K562 (cell line): ENCODE measurements around the gene RNF207. TPM values are rescaled to one million over a fixed set of nuclear protein-coding genes. Genes with fewer than 3 reads are reported as not detected.

Source experiments
- ATAC-seq: fragments of 200-7000 bp; cut with Tn5 transposase; 3 replicates; pipeline ENCODE4 v1.9.1; 2020; ENCODE audit warnings: moderate library complexity
- BruUV-seq: library from RNA; stranded (reverse); fragments of 400-500 nt; replicated peaks from 2 replicates; lab custom pipeline; 2021; lab: Mats Ljungman, UMichigan
- CTCF ChIA-PET: fragments of 300-600 bp; formaldehyde crosslinking; extraction: SDS; loops from one replicate; lab custom pipeline; 2021; ENCODE audit warnings: low intra/inter-chr PET ratio; lab: Yijun Ruan, JAX
- POLR2A ChIA-PET: fragments of 300-600, 350-650 bp; sonication (Branson Sonifier 250); formaldehyde crosslinking; extraction: SDS; loops from one replicate; lab custom pipeline; 2021; ENCODE audit warnings: antibody characterized with exemption, inconsistent platforms; lab: Yijun Ruan, JAX
- DNase-seq, 4 experiments: peaks; one replicate each; pipeline versions ENCODE4 v3.0.0 to v3.0.0-alpha.2; 2011 to 2018; ENCODE audit warnings: low spot score in 3 of 4, mixed read lengths in 3 of 4; ENCODE audit errors: extremely low read depth in 1 of 4
- FAIRE-seq: peaks from 2 replicates; lab custom pipeline; 2011; peaks lifted over from hg19 to GRCh38; lab: Jason Lieb, UNC
- H2AFZ ChIP-seq: 2 replicates; pipeline ENCODE4 v1.6.0; 2011; ENCODE audit warnings: low read depth, low read length, control low read depth, inconsistent platforms
- H3K27ac ChIP-seq: fragments of 200-600 bp; 3 replicates; pipeline ENCODE4 v1.8.0; 2011; ENCODE audit warnings: low read depth, mild to moderate bottlenecking, control low read depth, inconsistent platforms, low read length, moderate library complexity, mixed read lengths; ENCODE audit errors: extremely low read depth
- H3K27me3 ChIP-seq, 2 experiments: fragments of 300-600 bp in 1 of 2; 2 replicates in 1 of 2; 3 replicates in 1 of 2; pipeline versions ENCODE4 v1.6.0 to v1.8.0; 2011; ENCODE audit warnings: inconsistent platforms in 2 of 2, low read length in 2 of 2, mild to moderate bottlenecking in 1 of 2, mixed read lengths in 1 of 2, moderate library complexity in 1 of 2; ENCODE audit not compliant: control insufficient read depth in 2 of 2, insufficient read depth in 2 of 2
- H3K36me3 ChIP-seq: fragments of 300-600 bp; 3 replicates; pipeline ENCODE4 v1.8.0; 2011; ENCODE audit warnings: mild to moderate bottlenecking, low read length, inconsistent platforms; ENCODE audit not compliant: control insufficient read depth, insufficient read depth
- H3K4me1 ChIP-seq, 2 experiments: fragments of 200-600 bp in 1 of 2; replicated peaks in 1 of 2; 2 replicates in 1 of 2; 3 replicates in 1 of 2; pipeline versions ENCODE4 v1.5.1 to v1.8.0; 2011; ENCODE audit warnings: inconsistent platforms in 2 of 2, low read length in 2 of 2, mild to moderate bottlenecking in 1 of 2, mixed read lengths in 1 of 2, moderate library complexity in 1 of 2; ENCODE audit not compliant: control insufficient read depth in 2 of 2, insufficient read depth in 2 of 2
- H3K4me2 ChIP-seq: 2 replicates; pipeline ENCODE4 v1.6.1; 2011; ENCODE audit warnings: low read length, control low read depth, inconsistent platforms, mixed read lengths; ENCODE audit not compliant: insufficient read depth
- H3K4me3 ChIP-seq: fragments of 200-600 bp; sonication (generic), shearing (Covaris generic); 2 replicates; pipeline ENCODE4 v1.5.1; 2016; ENCODE audit warnings: control low read depth, inconsistent platforms
- H3K79me2 ChIP-seq: fragments of 200-600 bp; 3 replicates; pipeline ENCODE4 v1.8.0; 2011; ENCODE audit warnings: low read length, inconsistent platforms; ENCODE audit not compliant: control insufficient read depth, insufficient read depth
- H3K9ac ChIP-seq, 2 experiments: 2 replicates each; pipeline versions ENCODE4 v1.6.0 to v1.6.1; 2011; ENCODE audit warnings: low read depth in 2 of 2, low read length in 2 of 2, control low read depth in 1 of 2, inconsistent platforms in 1 of 2, mild to moderate bottlenecking in 1 of 2, mixed read lengths in 1 of 2; ENCODE audit not compliant: insufficient read depth in 1 of 2
- H3K9me1 ChIP-seq: one replicate; pipeline ENCODE4 v1.6.0; 2011; ENCODE audit warnings: inconsistent platforms, mild to moderate bottlenecking, low read length, moderate library complexity; ENCODE audit not compliant: control insufficient read depth, insufficient read depth
- H3K9me3 ChIP-seq: replicated peaks from 2 replicates; pipeline ENCODE4 v1.5.1; 2011; ENCODE audit warnings: low read depth, low read length, inconsistent platforms; ENCODE audit not compliant: control insufficient read depth, insufficient read depth
- H4K20me1 ChIP-seq: replicated peaks from 2 replicates; pipeline ENCODE4 v1.6.1; 2011; ENCODE audit warnings: low read length, inconsistent platforms, mixed read lengths; ENCODE audit not compliant: control insufficient read depth, insufficient read depth
- DDX20 ChIP-seq: fragments of 450-650 bp; IDR thresholded peaks from 2 replicates; pipeline ENCODE4 v1.6.1; 2016; ENCODE audit warnings: missing genetic modification characterization, low read depth, mild to moderate bottlenecking, missing compliant biosample characterization, moderate library complexity
- HNRNPLL ChIP-seq: fragments of 200-400 bp; formaldehyde crosslinking; IDR thresholded peaks from 2 replicates; pipeline ENCODE4 v1.6.1; 2017; ENCODE audit warnings: low read length, low read depth, mild to moderate bottlenecking; ENCODE audit not compliant: poor library complexity, severe bottlenecking
- RBM25 ChIP-seq: fragments of 200-400 bp; formaldehyde crosslinking; IDR thresholded peaks from 2 replicates; pipeline ENCODE4 v1.6.1; 2018; ENCODE audit warnings: low read length, low read depth, moderate library complexity; ENCODE audit not compliant: severe bottlenecking
- TSC22D4 ChIP-seq: fragments of 450-650 bp; IDR thresholded peaks from 2 replicates; pipeline ENCODE4 v1.6.1; 2016; ENCODE audit warnings: missing genetic modification characterization, missing biosample characterization, control low read depth
- WGBS: fragments of 100-300 bp; shearing (Covaris generic); methylation state at CpG from one replicate; pipeline ENCODE4 v1.1.6; 2016; ENCODE audit warnings: low coverage, mixed read lengths; ENCODE audit not compliant: insufficient coverage; ENCODE audit errors: missing lambda C conversion rate; 5-methylcytosine and 5-hydroxymethylcytosine counted together
- in situ Hi-C: fragments of 300-500 bp; cut with MboI; formaldehyde crosslinking; loops from 4 replicates; pipeline ENCODE4 v1.15.0; 2018; ENCODE audit warnings: inconsistent platforms, mixed read lengths
- intact Hi-C: fragments of 100-400 bp; cut with micrococcal nuclease; formaldehyde crosslinking; loops from 2 replicates; pipeline ENCODE4 v1.14.2; 2022
- polyA plus RNA-seq, 8 experiments: library from polyadenylated mRNA; depleted of rRNA in 4 of 8; stranded (reverse) in 5 of 8; unstranded in 3 of 8; fragments of >200 nt; fragmentation: Nextera tagmentation in 2 of 8; fragmentation: Illumina TruSeq in 1 of 8; extraction: Ambion mirVana in 2 of 8; extraction: Trizol in 1 of 8; gene quantifications; 2 replicates each; pipeline versions ENCODE4 v1.2.1 to v1.2.3, GENCODE V29; 2011 to 2014; ENCODE audit warnings: inconsistent platforms in 1 of 8, missing spikeins in 1 of 8
- total RNA-seq, 7 experiments: library from RNA; depleted of rRNA in 6 of 7; stranded (reverse); fragments of >200 nt in 6 of 7; fragmentation: Illumina TruSeq in 2 of 7; extraction: Trizol in 2 of 7; gene quantifications; 2 replicates each; pipeline versions ENCODE4 v1.2.1 to v1.2.3, GENCODE V29; 2011 to 2021; ENCODE audit warnings: low replicate concordance in 1 of 7
- TF ChIP-seq, protein P1 (sequence below): fragments of 250-450 bp; sonication (Bioruptor Pico); IDR thresholded peaks from 2 replicates; pipeline ENCODE4 v1.5.0; 2021; ENCODE audit warnings: mild to moderate bottlenecking, moderate library complexity
- TF ChIP-seq, protein P2 (sequence below): fragments of 250-450 bp; sonication (Bioruptor Pico); IDR thresholded peaks from 2 replicates; pipeline ENCODE4 v1.8.0; 2022; ENCODE audit warnings: moderate library complexity, mild to moderate bottlenecking, inconsistent platforms
- TF ChIP-seq, protein P3 (sequence below), 3 experiments: fragments of 200-800 bp in 1 of 3; fragments of 250-450 bp in 1 of 3; fragments of 450-650 bp in 1 of 3; sonication (Bioruptor Pico) in 1 of 3; sonication (Bioruptor generic) in 1 of 3; formaldehyde crosslinking in 1 of 3; IDR thresholded peaks; 2 replicates each; pipeline versions ENCODE4 v1.6.1 to v1.8.0; 2016 to 2022; ENCODE audit warnings: mild to moderate bottlenecking in 2 of 3, missing genetic modification characterization in 2 of 3, missing compliant biosample characterization in 1 of 3, moderate library complexity in 1 of 3
- TF ChIP-seq, protein P4 (sequence below): fragments of 450-650 bp; IDR thresholded peaks from one replicate; pipeline ENCODE4 v1.6.1; 2018; ENCODE audit warnings: mild to moderate bottlenecking, moderate library complexity; ENCODE audit not compliant: partially characterized antibody

The RNF207 gene
- total and polyA plus RNA-seq, 9 of the 15 experiments (the other 6 are each of a cell fraction or from before 2014, with no cell fraction given) = 2.7 to 30.6 (median 12.9) TPM

DNA sequence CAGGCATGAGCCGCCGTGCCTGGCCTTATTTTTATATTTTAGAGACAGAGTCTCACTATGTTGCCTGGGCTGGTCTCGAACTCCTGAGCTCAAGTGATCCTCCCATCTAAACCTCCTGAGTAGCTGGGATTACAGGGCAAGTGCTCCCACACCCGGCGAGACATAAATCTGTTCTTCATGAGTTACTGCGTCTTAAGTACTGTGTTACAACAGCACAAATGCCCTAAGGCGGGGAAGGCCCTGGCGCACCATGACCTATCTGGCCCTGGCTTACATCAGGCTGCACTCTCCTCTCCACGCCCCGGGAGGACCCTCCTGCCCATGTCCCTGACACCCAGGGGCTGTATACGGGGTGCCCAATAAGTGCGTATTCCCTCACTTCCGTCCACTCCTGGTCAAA, 50.7 kb downstream of the RNF207 start (continued):
- TF ChIP-seq, protein P1, sequence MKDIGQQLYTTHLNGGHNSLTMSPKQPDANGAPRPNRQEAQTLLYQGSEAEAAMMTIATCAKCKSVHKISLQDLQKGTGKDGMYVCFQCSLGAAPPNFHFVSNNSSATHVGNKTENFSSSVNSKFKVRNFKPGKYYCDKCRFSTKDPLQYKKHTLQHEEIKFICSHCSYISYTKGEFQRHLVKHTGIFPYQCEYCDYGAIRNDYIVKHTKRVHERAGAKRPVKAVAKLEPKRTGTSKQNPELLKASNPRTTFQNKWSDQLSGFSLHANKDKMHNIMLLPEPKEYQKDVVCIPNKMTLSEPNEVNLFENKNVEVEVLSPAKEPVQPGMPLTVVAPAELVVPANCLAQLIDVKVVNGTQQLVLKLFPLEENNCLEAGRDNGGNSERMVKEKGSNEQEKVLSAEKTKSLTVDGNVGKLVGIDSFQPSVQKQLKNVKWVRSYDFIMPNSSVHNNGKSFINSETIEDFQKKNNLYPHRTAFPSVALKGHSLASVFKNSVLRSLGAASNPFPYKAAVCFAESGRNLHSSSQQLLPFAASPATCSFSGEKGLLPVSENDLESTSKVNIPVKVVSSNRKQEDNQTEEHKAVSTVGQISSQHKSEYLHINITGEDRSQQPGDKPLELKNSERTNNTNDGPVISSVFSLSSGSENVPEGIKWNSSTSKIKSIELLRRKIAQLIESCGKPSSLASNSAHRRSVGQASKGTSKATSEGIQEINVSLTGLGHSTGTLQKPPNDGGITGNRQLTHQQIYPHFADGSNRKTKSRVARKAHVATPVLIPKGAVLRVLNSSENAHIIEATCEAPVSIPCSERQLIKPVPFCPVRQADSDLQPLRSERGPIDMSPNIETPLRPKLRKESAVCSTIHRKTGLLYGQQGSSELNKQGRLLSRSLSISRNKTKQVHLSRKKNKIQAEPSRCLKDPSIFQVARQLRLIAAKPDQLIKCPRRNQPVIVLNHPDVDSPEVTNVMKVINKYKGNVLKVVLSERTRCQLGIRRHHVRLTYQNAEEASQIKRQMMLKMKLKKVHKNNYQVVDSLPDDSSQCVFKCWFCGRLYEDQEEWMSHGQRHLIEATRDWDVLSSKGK (CRISPR knock-in tag) = no peak
- TF ChIP-seq HNRNPLL = no peak

DNA sequence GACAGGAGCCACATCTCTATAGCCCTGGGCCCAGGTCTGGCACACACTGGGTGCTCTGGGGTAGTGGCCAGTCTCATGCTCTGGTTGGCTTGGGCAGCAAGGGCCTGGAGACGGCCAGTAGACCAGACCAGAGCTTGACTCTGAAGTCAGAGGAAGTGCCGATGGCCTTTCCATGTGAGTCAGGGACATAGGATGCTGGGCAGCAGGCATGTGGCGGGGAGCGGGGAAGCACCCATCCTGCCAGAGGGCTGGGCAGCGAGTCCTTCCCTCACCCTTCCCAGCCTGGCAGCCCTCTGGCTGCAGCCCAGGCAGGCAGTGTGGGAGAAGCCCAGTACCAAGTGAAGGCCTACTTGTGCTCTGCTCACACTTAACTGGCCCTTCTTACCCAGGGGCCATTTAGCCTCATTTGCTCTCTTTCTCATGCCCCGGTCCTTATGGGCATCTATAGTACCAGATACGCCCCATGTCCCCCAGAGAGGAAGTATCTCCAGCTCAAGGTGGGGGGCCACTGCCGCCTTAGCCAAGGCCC, 51.7 kb downstream of the RNF207 start:
- Histone ChIP-seq H4K20me1 (peaks cover 21% of the 10 kb centered on the region), H3K9me3 (no peaks in the 10 kb centered on the region), H3K4me2 (no peak overlapping the region), H3K36me3 (no peaks in the 10 kb centered on the region), H3K9ac (0 out of 4 replicates have a peak overlapping the region, but pooled peaks of 1 of the 2 experiments have one; percentile 24), H3K4me3 (no peak overlapping the region), H3K9me1 (peaks cover 3% of the 10 kb centered on the region), H3K27me3 (peaks cover 11 to 32% of the 10 kb centered on the region in 2 experiments; a peak in 4 of 5 replicates), H2AFZ (no peak overlapping the region), H3K79me2 (no peaks in the 10 kb centered on the region), H3K4me1 (peaks cover 0 to 52% of the 10 kb centered on the region in 2 experiments; a peak in 3 of 5 replicates), H3K27ac (no peak overlapping the region)
- FAIRE-seq (no peak), DNase-seq (no peak), ATAC-seq (no peak)
- 37% methylated on average over 8 of the region's 8 CpGs for WGBS
- intact Hi-C loops = no loop called here
- BruUV-seq = no TSS peak
- in situ Hi-C loops = loop anchor here (25.0 kb wide), 1 partner anchor 955 kb away; no protein-coding TSS in a partner anchor
- CTCF ChIA-PET = no interaction called here
- POLR2A ChIA-PET = interaction anchor here (0.6 kb wide), 1 partner anchor 234 kb away, joined by 4 read pairs; no protein-coding TSS in a partner anchor
- no peak for TF ChIP-seq DDX20
- no peak for TF ChIP-seq RBM25
- TF ChIP-seq, protein P2, sequence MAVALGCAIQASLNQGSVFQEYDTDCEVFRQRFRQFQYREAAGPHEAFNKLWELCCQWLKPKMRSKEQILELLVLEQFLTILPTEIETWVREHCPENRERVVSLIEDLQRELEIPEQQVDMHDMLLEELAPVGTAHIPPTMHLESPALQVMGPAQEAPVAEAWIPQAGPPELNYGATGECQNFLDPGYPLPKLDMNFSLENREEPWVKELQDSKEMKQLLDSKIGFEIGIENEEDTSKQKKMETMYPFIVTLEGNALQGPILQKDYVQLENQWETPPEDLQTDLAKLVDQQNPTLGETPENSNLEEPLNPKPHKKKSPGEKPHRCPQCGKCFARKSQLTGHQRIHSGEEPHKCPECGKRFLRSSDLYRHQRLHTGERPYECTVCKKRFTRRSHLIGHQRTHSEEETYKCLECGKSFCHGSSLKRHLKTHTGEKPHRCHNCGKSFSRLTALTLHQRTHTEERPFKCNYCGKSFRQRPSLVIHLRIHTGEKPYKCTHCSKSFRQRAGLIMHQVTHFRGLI (CRISPR knock-in tag) = no peak
- TF ChIP-seq, protein P3, sequence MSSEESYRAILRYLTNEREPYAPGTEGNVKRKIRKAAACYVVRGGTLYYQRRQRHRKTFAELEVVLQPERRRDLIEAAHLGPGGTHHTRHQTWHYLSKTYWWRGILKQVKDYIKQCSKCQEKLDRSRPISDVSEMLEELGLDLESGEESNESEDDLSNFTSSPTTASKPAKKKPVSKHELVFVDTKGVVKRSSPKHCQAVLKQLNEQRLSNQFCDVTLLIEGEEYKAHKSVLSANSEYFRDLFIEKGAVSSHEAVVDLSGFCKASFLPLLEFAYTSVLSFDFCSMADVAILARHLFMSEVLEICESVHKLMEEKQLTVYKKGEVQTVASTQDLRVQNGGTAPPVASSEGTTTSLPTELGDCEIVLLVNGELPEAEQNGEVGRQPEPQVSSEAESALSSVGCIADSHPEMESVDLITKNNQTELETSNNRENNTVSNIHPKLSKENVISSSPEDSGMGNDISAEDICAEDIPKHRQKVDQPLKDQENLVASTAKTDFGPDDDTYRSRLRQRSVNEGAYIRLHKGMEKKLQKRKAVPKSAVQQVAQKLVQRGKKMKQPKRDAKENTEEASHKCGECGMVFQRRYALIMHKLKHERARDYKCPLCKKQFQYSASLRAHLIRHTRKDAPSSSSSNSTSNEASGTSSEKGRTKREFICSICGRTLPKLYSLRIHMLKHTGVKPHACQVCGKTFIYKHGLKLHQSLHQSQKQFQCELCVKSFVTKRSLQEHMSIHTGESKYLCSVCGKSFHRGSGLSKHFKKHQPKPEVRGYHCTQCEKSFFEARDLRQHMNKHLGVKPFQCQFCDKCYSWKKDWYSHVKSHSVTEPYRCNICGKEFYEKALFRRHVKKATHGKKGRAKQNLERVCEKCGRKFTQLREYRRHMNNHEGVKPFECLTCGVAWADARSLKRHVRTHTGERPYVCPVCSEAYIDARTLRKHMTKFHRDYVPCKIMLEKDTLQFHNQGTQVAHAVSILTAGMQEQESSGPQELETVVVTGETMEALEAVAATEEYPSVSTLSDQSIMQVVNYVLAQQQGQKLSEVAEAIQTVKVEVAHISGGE (CRISPR knock-in tag; IDR thresholded peaks at IDR 0.05) = no peak
- TF ChIP-seq, protein P4, sequence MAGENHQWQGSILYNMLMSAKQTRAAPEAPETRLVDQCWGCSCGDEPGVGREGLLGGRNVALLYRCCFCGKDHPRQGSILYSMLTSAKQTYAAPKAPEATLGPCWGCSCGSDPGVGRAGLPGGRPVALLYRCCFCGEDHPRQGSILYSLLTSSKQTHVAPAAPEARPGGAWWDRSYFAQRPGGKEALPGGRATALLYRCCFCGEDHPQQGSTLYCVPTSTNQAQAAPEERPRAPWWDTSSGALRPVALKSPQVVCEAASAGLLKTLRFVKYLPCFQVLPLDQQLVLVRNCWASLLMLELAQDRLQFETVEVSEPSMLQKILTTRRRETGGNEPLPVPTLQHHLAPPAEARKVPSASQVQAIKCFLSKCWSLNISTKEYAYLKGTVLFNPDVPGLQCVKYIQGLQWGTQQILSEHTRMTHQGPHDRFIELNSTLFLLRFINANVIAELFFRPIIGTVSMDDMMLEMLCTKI = no peak
- TF ChIP-seq TSC22D4 (tag) = no peak
